ENCODE data around the gene KCNH5. TPM values are rescaled to one million over a fixed set of nuclear protein-coding genes. Genes with fewer than 3 reads are reported as not detected.

KCNH5 gene
- not detected in 2 replicates for total RNA-seq

GRCh38 chr14:63045234-63045611 lies at the start of gene KCNH5:
KCNH5 (minus strand) TSS chr14:63045458; CDS start chr14:63045186, 272 bp downstream.

Other genes with a start within 250 kb of the KCNH5 start
- gene RHOJ, start 159.0 kb upstream of the KCNH5 start, total RNA-seq: 31.5 and 40.3 TPM in 2 replicates

All from epithelial cell of umbilical artery (primary cell).